Fibroblast of pulmonary artery (primary cell): ENCODE measurements around the gene CD164L2.

Experiments
- DNase-seq: peaks from one replicate; pipeline ENCODE4 v3.0.0-alpha.2; 2010; ENCODE audit warnings: low read depth
- H3K4me3 ChIP-seq: replicated peaks from 2 replicates; pipeline ENCODE4 v1.5.1; 2011; ENCODE audit warnings: low read depth, mild to moderate bottlenecking, control low read depth, low read length, moderate library complexity
- CTCF ChIP-seq: IDR thresholded peaks from 2 replicates; pipeline ENCODE4 v1.5.1; 2011; ENCODE audit warnings: mild to moderate bottlenecking, control low read depth, low read length, inconsistent platforms; ENCODE audit errors: missing control alignments

Gene CD164L2

GRCh38 chr1:27361044-27361402, 22.1 kb downstream of the CD164L2 start:
- DNase-seq = no peak
- no peak for TF ChIP-seq CTCF
- no peak overlapping the region for H3K4me3 ChIP-seq

GRCh38 chr1:27360159-27361043, 22.7 kb downstream of the CD164L2 start:
- no peak overlapping the region for H3K4me3 ChIP-seq
- TF ChIP-seq CTCF = no peak
- DNase-seq = no peak

- TF ChIP-seq CTCF = no peak
- H3K4me3 ChIP-seq = no peak overlapping the region
These were observed 23.3 kb downstream of the CD164L2 start for GRCh38 chr1:27359822-27360158.

GRCh38 chr1:27358928-27359313, 24.2 kb downstream of the CD164L2 start:
- no peak overlapping the region for H3K4me3 ChIP-seq
- no peak for TF ChIP-seq CTCF
- DNase-seq = no peak

More at GRCh38 chr1:27359822-27360158, 23.3 kb downstream of the CD164L2 start:
- no peak for DNase-seq

- TF ChIP-seq CTCF = no peak
- DNase-seq = no peak
- no peak overlapping the region for H3K4me3 ChIP-seq
These were observed 24.9 kb downstream of the CD164L2 start for GRCh38 chr1:27358038-27358927.

- peak; percentile 61 for DNase-seq
- TF ChIP-seq CTCF = peak; percentile 73
- no peak overlapping the region for H3K4me3 ChIP-seq
These were observed 25.7 kb downstream of the CD164L2 start for GRCh38 chr1:27357281-27358037.
